Gastroesophageal sphincter (tissue), 4 donors: ENCODE measurements around the gene FBXW11. TPM values are rescaled to one million over a fixed set of nuclear protein-coding genes. Genes with fewer than 3 reads are reported as not detected.

Experiments used
- ATAC-seq: fragments of 150-250 bp; one replicate; pipeline ENCODE4 v1.9.1; 2016; ENCODE audit warnings: mild to moderate bottlenecking, moderate library complexity
- H3K27ac ChIP-seq, 4 donors: fragments of 200-600 bp; sonication (generic) in 3 of 4; 1 replicate in 3 of 4; 2 replicates in 1 of 4; pipeline ENCODE4 v1.5.1; 2016 to 2019
- H3K27me3 ChIP-seq: fragments of 200-600 bp; sonication (generic); one replicate; pipeline ENCODE4 v1.5.1; 2019
- H3K36me3 ChIP-seq, 2 donors: fragments of 200-600 bp; sonication (generic); one replicate each; pipeline ENCODE4 v1.5.1; 2019; ENCODE audit warnings: control low read depth in 1 of 2
- H3K4me1 ChIP-seq, 3 donors: fragments of 200-600 bp; sonication (generic); 1 replicate in 2 of 3; 2 replicates in 1 of 3; pipeline ENCODE4 v1.5.1; 2016 to 2019; ENCODE audit warnings: control low read depth in 2 of 3
- H3K4me3 ChIP-seq, 2 donors: fragments of 200-600 bp; sonication (generic); one replicate each; pipeline ENCODE4 v1.5.1; 2019; ENCODE audit warnings: mild to moderate bottlenecking in 1 of 2, moderate library complexity in 1 of 2
- H3K9me3 ChIP-seq, 3 donors: fragments of 200-600 bp; sonication (generic); one replicate each; pipeline ENCODE4 v1.5.1; 2017 to 2019; ENCODE audit warnings: control low read depth in 2 of 3
- EP300 ChIP-seq: sonication (generic); formaldehyde crosslinking; IDR thresholded peaks from one replicate; pipeline ENCODE4 v1.6.1; 2017; ENCODE audit warnings: antibody characterized with exemption, mild to moderate bottlenecking
- POLR2A ChIP-seq, 2 donors: fragments of 450-650 bp; IDR thresholded peaks; one replicate each; pipeline ENCODE4 v1.6.1; 2017; ENCODE audit warnings: antibody characterized with exemption in 2 of 2, mild to moderate bottlenecking in 2 of 2, moderate library complexity in 1 of 2
- POLR2AphosphoS5 ChIP-seq: sonication (generic); formaldehyde crosslinking; IDR thresholded peaks from one replicate; pipeline ENCODE4 v1.6.1; 2017; ENCODE audit warnings: antibody characterized with exemption
- WGBS, 2 donors: methylation state at CpG; one replicate each; pipeline ENCODE4 v1.1.5; 2018; ENCODE audit warnings: low coverage in 1 of 2; 5-methylcytosine and 5-hydroxymethylcytosine counted together
- total RNA-seq, 4 donors: library from RNA; depleted of rRNA; stranded (reverse); fragments of >200 nt; gene quantifications; one replicate each; pipeline ENCODE4 v1.1.0, GENCODE V29; 2016
- TF ChIP-seq, protein P1 (sequence below), 4 experiments: fragments of 200-600 bp in 2 of 4; fragments of 450-650 bp in 2 of 4; sonication (generic) in 1 of 4; IDR thresholded peaks; one replicate each; pipeline ENCODE4 v1.5.1; 2017 to 2019; ENCODE audit warnings: antibody characterized with exemption in 4 of 4, mild to moderate bottlenecking in 2 of 4, moderate library complexity in 2 of 4

FBXW11 gene
- total RNA-seq, 4 donors from 2014 or later: 64.3 to 88.3 (median 76.3) TPM

DNA sequence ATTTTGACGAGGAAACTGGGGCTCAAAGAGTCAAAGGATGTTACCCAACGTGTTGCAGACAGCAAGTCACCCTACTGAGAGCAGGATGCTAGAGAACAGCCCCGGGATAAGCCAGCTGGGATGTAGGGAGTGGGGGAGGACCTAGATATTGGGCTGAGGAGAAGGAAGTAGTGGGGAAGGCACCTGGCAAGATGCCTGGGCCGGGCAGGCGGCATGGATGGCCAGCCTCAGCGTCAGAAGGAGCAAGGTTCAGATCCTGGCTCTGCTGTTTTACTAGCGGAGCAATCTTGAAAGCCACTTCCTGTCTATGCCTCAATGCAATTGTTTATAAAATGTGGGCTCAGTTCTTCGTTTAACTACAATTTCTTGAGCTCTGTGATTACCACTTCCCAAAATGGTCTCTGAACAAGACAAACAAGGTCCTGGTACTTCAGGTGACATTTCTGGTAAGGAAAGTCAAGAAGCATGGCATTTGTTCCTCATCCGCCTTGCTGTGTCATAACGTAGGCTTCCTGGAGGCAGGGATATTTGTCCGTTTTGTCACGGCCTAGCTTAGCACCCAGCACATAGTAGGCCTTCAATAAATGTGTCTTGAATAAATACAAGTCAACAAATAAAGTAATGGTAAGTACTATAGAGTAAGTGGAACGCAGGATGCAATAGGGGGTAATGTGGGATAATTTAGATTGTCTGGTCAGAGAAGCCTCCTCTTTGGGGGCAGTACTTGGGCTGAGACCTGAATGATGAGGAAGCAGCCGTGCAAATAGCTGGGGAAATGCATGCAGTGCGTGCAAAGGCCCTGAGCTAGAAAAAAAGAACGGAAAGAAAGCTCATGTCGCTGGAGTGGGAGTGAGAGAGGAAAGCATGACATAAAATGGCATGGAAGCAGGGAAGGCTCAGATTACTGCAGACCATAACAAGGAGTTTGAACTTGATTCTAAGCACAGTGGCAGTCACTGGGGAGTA is 150.4 kb downstream of the FBXW11 start:
- Histone ChIP-seq H3K27me3 (no peaks in the 10 kb centered on the region), H3K36me3 (peaks cover 0 to 16% of the 10 kb centered on the region in 2 donors), H3K4me1 (no peaks in the 10 kb centered on the region), H3K9me3 (no peaks in the 10 kb centered on the region), H3K27ac (no peak overlapping the region), H3K4me3 (no peak overlapping the region)
- WGBS, 2 donors: 80 to 86% methylated on average over 14 to 16 of the region's 17 CpGs
- ATAC-seq: no peak
- TF ChIP-seq, protein P1, sequence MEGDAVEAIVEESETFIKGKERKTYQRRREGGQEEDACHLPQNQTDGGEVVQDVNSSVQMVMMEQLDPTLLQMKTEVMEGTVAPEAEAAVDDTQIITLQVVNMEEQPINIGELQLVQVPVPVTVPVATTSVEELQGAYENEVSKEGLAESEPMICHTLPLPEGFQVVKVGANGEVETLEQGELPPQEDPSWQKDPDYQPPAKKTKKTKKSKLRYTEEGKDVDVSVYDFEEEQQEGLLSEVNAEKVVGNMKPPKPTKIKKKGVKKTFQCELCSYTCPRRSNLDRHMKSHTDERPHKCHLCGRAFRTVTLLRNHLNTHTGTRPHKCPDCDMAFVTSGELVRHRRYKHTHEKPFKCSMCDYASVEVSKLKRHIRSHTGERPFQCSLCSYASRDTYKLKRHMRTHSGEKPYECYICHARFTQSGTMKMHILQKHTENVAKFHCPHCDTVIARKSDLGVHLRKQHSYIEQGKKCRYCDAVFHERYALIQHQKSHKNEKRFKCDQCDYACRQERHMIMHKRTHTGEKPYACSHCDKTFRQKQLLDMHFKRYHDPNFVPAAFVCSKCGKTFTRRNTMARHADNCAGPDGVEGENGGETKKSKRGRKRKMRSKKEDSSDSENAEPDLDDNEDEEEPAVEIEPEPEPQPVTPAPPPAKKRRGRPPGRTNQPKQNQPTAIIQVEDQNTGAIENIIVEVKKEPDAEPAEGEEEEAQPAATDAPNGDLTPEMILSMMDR (IDR thresholded peaks at IDR 0.05): no peak
- TF ChIP-seq POLR2AphosphoS5 (no peak), EP300 (no peak), POLR2A (IDR thresholded peaks at IDR 0.05) (no peak)

DNA sequence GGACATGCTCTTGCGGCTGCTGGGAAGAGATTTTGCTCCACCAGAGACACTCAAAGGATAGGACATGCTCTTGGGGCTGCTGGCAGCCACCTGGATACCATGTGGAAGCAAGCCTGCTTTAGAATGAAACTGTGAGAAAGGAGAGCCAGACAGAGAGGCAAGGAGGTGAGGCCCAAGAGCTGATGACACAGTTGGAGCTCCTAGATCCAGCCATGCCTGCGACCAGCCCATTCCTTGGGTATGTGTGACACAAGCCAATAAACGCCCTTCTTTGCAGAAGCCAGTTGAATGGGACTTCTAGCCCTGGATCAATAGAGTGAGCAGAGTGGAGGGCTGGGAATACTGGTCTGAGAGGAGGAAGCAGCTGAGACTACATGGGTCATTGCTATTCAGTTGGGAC is 151.2 kb downstream of the FBXW11 start:
- Histone ChIP-seq H3K9me3 (no peaks in the 10 kb centered on the region), H3K4me1 (no peaks in the 10 kb centered on the region), H3K4me3 (no peak overlapping the region), H3K27me3 (no peaks in the 10 kb centered on the region), H3K36me3 (peaks cover 0 to 12% of the 10 kb centered on the region in 2 donors), H3K27ac (no peak overlapping the region)
- TF ChIP-seq EP300 (no peak), POLR2AphosphoS5 (no peak), POLR2A (IDR thresholded peaks at IDR 0.05) (no peak)
- TF ChIP-seq, protein P1 (IDR thresholded peaks at IDR 0.05): no peak
- 100% methylated on average over 1 of the region's 3 CpGs for WGBS, 2 donors
- ATAC-seq: no peak

DNA sequence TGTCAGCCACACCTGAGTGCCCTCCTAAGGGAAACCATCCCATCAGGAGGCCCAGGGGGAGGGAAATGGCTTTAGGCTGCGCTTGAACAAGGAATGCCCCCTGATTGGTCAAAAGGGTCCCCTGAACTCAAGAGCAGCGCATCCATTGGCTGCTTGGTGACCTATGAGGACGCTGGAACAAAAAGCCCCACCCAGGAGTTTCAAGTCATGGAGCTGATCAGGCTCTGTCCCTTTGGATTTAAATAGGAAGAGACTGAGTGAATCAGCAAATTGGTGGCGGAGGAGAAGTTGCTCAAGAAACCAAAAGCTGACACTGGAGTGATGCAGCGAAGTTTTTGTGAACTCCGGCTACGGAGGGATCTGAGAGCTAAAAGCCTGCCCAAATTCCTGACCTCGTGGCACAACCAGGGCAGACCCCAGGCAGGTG is 154.2 kb downstream of the FBXW11 start:
- H3K27ac ChIP-seq: no peak overlapping the region
- no peaks in the 10 kb centered on the region for H3K4me1 ChIP-seq
- no peaks in the 10 kb centered on the region for H3K27me3 ChIP-seq
- peaks cover 0 to 3% of the 10 kb centered on the region in 2 donors for H3K36me3 ChIP-seq
- WGBS, 2 donors: 100% methylated on average over 1 of the region's 8 CpGs; no CpG with 5 or more reads in 1 of the 2 donors
- H3K9me3 ChIP-seq: no peaks in the 10 kb centered on the region
- no peak for ATAC-seq
- TF ChIP-seq POLR2A (IDR thresholded peaks at IDR 0.05) (no peak), POLR2AphosphoS5 (no peak), EP300 (no peak)
- TF ChIP-seq, protein P1 (IDR thresholded peaks at IDR 0.05): no peak
- H3K4me3 ChIP-seq: no peak overlapping the region

DNA sequence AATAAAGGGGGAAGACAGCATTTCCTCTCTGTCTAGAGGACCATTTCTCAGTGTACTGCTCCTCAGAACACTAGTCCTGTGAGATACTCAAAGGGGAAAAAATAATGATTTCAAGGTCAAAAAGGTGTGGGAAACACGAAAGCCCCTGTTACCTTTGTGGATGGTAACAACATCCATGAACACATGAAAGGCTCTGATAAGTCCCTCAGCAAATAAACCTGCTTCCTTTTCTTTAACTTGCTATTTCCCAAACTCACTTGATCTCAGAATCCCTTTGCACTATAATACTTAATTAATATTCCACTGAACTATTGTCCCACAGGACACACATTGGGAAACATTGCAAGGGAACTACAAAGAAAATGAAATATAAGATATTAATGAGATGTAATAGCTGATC is 155.2 kb downstream of the FBXW11 start:
- ATAC-seq: no peak
- no peak for TF ChIP-seq POLR2A (IDR thresholded peaks at IDR 0.05)
- no peak for TF ChIP-seq EP300
- TF ChIP-seq, protein P1 (IDR thresholded peaks at IDR 0.05): no peak
- TF ChIP-seq POLR2AphosphoS5: no peak
- peaks cover 0 to 6% of the 10 kb centered on the region in 2 donors for H3K36me3 ChIP-seq
- no peak overlapping the region for H3K4me3 ChIP-seq
- 63 to 86% methylated on average over 1 of the region's 1 CpG for WGBS, 2 donors
- no peaks in the 10 kb centered on the region for H3K27me3 ChIP-seq
- no peak overlapping the region for H3K27ac ChIP-seq
- H3K4me1 ChIP-seq: no peaks in the 10 kb centered on the region
- H3K9me3 ChIP-seq: no peaks in the 10 kb centered on the region
